Measurements from ENCODE around the gene NLRC5. TPM values are rescaled to one million over a fixed set of nuclear protein-coding genes. Genes with fewer than 3 reads are reported as not detected.
"Not testable (repeated sequence)": the region's sequence is repeated elsewhere in the genome, so short reads cannot be mapped to it uniquely, and the experiment has no call there.

The NLRC5 gene
- total RNA-seq, 4 donors from 2014 or later = 14.9 to 77.0 (median 23.9) TPM

DNA sequence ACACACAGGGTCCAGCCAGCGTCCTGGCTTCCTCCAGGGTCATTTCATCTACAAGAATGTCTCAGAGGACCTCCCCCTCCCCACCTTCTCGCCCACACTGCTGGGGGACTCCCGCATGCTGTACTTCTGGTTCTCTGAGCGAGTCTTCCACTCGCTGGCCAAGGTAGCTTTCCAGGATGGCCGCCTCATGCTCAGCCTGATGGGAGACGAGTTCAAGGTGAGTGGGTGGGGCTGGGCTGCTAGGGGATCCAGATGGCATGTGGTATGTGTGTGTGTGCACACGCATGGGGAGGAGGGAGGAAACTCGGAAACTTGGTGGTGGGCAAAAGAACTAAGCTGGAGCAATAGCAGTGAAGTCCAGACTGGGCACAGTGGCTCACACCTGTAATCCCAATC is 16.1 kb upstream of the NLRC5 start:
- Histone ChIP-seq H3K4me1 (no peaks in the 10 kb centered on the region), H3K27me3 (no peaks in the 10 kb centered on the region), H3K4me3 (no peak overlapping the region), H3K9me3 (no peaks in the 10 kb centered on the region), H3K36me3 (no peaks in the 10 kb centered on the region), H3K27ac (no peak overlapping the region)
- DNase-seq = no peak
- intact Hi-C loops (cut with DNase I; ENCODE audit: low total_unique reads) = no loop called here
- TF ChIP-seq, protein P1, sequence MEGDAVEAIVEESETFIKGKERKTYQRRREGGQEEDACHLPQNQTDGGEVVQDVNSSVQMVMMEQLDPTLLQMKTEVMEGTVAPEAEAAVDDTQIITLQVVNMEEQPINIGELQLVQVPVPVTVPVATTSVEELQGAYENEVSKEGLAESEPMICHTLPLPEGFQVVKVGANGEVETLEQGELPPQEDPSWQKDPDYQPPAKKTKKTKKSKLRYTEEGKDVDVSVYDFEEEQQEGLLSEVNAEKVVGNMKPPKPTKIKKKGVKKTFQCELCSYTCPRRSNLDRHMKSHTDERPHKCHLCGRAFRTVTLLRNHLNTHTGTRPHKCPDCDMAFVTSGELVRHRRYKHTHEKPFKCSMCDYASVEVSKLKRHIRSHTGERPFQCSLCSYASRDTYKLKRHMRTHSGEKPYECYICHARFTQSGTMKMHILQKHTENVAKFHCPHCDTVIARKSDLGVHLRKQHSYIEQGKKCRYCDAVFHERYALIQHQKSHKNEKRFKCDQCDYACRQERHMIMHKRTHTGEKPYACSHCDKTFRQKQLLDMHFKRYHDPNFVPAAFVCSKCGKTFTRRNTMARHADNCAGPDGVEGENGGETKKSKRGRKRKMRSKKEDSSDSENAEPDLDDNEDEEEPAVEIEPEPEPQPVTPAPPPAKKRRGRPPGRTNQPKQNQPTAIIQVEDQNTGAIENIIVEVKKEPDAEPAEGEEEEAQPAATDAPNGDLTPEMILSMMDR (IDR thresholded peaks at IDR 0.05) = no peak
- TF ChIP-seq POLR2A (IDR thresholded peaks at IDR 0.05) = no peak

DNA sequence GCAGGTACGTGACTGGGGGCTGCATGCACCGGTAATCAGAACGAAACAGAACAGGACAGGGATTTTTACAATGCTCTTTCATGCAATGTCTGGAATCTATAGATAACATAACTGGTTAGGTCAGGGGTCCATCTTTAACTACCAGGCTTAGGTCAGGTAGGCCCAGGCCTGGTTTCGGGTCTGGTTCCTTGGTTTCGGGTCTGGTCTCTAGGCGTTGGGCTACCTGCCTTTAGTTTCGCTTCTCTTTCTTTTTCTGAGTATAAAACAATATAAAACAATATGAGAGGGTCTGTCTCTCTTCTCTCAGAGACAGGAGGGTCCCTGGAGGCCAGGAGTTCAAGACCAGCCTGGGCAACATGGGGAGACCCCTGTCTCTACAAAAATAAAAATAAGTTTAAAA is 15.5 kb upstream of the NLRC5 start:
- DNase-seq, H3K27me3 ChIP-seq: not testable (repeated sequence)

DNA sequence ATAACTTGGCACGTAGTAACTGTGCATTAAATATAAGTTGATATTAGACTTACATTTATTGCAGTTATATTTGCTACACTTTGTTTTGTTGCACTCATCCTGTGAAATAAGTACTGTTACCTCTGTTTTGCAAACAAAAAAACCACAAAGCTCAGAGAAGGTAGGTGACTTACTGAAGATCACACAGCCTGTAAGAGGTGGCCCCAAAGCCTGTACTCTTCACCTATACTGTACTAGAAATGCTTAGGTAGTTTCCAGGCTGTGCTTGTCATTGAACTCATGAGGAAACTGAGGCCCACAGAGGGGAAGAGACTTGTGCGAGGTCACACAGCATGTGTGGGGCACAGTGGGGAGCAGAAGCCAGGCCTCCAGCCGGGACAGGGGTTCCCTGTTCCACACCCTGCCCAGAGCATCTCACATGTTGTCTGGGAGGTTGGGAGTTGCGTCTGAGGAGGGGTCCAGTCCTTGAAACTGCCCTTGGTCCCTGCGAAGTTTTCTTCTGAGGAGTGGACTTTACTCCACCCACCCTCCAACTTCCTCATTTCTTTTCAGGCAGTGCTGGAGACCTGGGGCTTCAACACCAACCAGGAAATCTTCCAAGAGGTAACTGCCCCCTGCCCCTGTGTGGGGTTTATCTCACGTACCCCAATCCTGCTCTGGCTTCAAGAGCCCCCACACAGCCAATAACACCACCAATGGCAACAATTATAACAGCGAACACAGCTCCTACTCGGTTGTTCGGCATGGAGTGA is 14.6 kb upstream of the NLRC5 start:
- no peak for DNase-seq
- no peak for TF ChIP-seq POLR2A (IDR thresholded peaks at IDR 0.05)
- TF ChIP-seq, protein P1 (IDR thresholded peaks at IDR 0.05) = no peak
- H3K4me3 ChIP-seq = no peak overlapping the region
- no peaks in the 10 kb centered on the region for H3K36me3 ChIP-seq
- H3K4me1 ChIP-seq = no peaks in the 10 kb centered on the region
- H3K27me3 ChIP-seq = no peaks in the 10 kb centered on the region
- no peak overlapping the region for H3K27ac ChIP-seq
- intact Hi-C loops (cut with DNase I; ENCODE audit: low total_unique reads) = no loop called here
- H3K9me3 ChIP-seq = no peaks in the 10 kb centered on the region

More for the DNA sequence above, 15.5 kb upstream of the NLRC5 start:
- H3K4me1 ChIP-seq; intact Hi-C loops (cut with DNase I; ENCODE audit: low total_unique reads); H3K27ac ChIP-seq; H3K4me3 ChIP-seq; H3K9me3 ChIP-seq; H3K36me3 ChIP-seq: not testable (repeated sequence)

DNA sequence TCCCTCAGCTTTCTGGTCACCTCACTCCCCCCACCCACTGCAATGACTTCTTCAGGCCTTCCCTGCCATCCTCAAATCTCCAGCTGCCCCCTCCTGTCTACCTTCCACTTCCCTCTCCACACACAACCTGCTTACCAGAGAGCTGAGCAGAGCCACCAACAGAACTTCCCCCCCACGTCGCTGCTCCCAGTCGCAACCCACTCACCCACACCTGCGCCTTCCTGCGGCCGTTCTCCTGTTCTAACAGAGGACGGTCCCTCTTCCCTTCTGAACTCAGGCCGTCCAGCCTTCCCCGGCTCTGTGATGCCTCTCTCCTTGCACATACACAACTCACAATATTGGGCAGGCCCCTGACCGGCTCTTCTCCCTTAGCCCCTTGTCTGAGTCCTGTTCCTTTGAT is 13.6 kb upstream of the NLRC5 start:
- Histone ChIP-seq H3K36me3 (no peaks in the 10 kb centered on the region), H3K4me3 (no peak overlapping the region), H3K9me3 (no peaks in the 10 kb centered on the region), H3K4me1 (no peaks in the 10 kb centered on the region), H3K27ac (no peak overlapping the region), H3K27me3 (no peaks in the 10 kb centered on the region)
- TF ChIP-seq, protein P1 (IDR thresholded peaks at IDR 0.05) = no peak
- TF ChIP-seq POLR2A (IDR thresholded peaks at IDR 0.05) = no peak
- intact Hi-C loops (cut with DNase I; ENCODE audit: low total_unique reads) = no loop called here
- DNase-seq = no peak

DNA sequence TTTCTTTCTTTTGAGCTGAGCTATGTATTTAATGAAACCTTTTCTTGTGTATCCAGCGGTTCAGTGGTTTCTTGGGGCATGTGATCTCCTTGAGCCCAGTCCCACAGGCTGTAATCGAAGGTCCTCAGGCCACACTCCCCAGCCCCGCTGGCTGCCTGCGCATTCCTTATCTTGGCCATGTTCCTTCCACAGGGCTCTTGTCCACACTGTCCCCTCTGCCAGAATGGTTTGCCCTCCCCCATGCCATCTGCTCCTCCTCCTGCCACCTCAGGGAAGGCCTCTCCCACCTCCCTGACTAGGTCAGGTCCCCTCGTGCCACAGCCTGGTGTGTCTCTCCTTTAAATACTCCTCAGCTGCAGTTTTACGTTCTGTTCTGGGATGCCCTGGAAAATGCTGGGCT is 12.1 kb upstream of the NLRC5 start:
- Histone ChIP-seq H3K27ac (no peak overlapping the region), H3K4me1 (no peaks in the 10 kb centered on the region), H3K27me3 (no peaks in the 10 kb centered on the region), H3K4me3 (no peak overlapping the region), H3K9me3 (no peaks in the 10 kb centered on the region), H3K36me3 (no peaks in the 10 kb centered on the region)
- intact Hi-C loops (cut with DNase I; ENCODE audit: low total_unique reads) = no loop called here
- TF ChIP-seq, protein P1 (IDR thresholded peaks at IDR 0.05) = no peak
- no peak for TF ChIP-seq POLR2A (IDR thresholded peaks at IDR 0.05)
- no peak for DNase-seq
